Muscle layer of duodenum (tissue), 2 donors: ENCODE measurements around the gene CDX1.

Experiments
- H3K27ac ChIP-seq: one replicate; pipeline ENCODE4 v1.7.0; 2013; ENCODE audit warnings: mild to moderate bottlenecking, low read length
- H3K27me3 ChIP-seq: one replicate; pipeline ENCODE4 v1.7.0; 2013; ENCODE audit warnings: low read depth, mild to moderate bottlenecking, control low read depth, low read length
- H3K36me3 ChIP-seq, 2 donors: one replicate each; pipeline ENCODE4 v1.7.0; 2013; ENCODE audit warnings: low read length in 2 of 2, control low read depth in 1 of 2, mild to moderate bottlenecking in 1 of 2; ENCODE audit not compliant: insufficient read depth in 2 of 2, control insufficient read depth in 1 of 2
- H3K4me1 ChIP-seq, 2 donors: one replicate each; pipeline ENCODE4 v1.7.0; 2013; ENCODE audit warnings: low read length in 2 of 2, mild to moderate bottlenecking in 2 of 2, control low read depth in 1 of 2, moderate library complexity in 1 of 2; ENCODE audit not compliant: insufficient read depth in 2 of 2, control insufficient read depth in 1 of 2
- H3K4me3 ChIP-seq, 2 donors: one replicate each; pipeline ENCODE4 v1.7.0; 2013; ENCODE audit warnings: low read length in 2 of 2, low read depth in 1 of 2, mild to moderate bottlenecking in 1 of 2
- H3K9me3 ChIP-seq, 2 donors: one replicate each; pipeline ENCODE4 v1.7.0; 2013; ENCODE audit warnings: low read length in 2 of 2, control low read depth in 1 of 2, mild to moderate bottlenecking in 1 of 2; ENCODE audit not compliant: control insufficient read depth in 1 of 2
- donor health status: healthy.

Gene CDX1

GRCh38 chr5:150141544-150142184, 24.9 kb upstream of the CDX1 start:
- peaks cover 16 to 69% of the 10 kb centered on the region in 2 donors for H3K4me1 ChIP-seq
- H3K4me3 ChIP-seq = no peak overlapping the region
- H3K36me3 ChIP-seq = peaks cover 0 to 3% of the 10 kb centered on the region in 2 donors
- peak overlapping the region; percentile 76 for H3K27ac ChIP-seq
- no peaks in the 10 kb centered on the region for H3K27me3 ChIP-seq
- no peaks in the 10 kb centered on the region for H3K9me3 ChIP-seq

GRCh38 chr5:150142185-150142958, 24.2 kb upstream of the CDX1 start:
- Histone ChIP-seq H3K36me3 (peaks cover 0 to 3% of the 10 kb centered on the region in 2 donors), H3K4me3 (no peak overlapping the region), H3K27ac (peak overlapping the region; percentile 76), H3K9me3 (no peaks in the 10 kb centered on the region), H3K27me3 (no peaks in the 10 kb centered on the region), H3K4me1 (peaks cover 16 to 73% of the 10 kb centered on the region in 2 donors)

- H3K9me3 ChIP-seq = no peaks in the 10 kb centered on the region
- H3K27ac ChIP-seq = peak overlapping the region; percentile 76
- H3K36me3 ChIP-seq = peaks cover 0 to 3% of the 10 kb centered on the region in 2 donors
- H3K27me3 ChIP-seq = no peaks in the 10 kb centered on the region
- H3K4me3 ChIP-seq = peak overlapping the region in 1 of 2 donors; percentile 17
- peaks cover 16 to 70% of the 10 kb centered on the region in 2 donors for H3K4me1 ChIP-seq
Observed at GRCh38 chr5:150142959-150143349, 23.6 kb upstream of the CDX1 start.

- peaks cover 13 to 70% of the 10 kb centered on the region in 2 donors for H3K4me1 ChIP-seq
- peak overlapping the region in 1 of 2 donors; percentile 17 for H3K4me3 ChIP-seq
- peaks cover 0 to 3% of the 10 kb centered on the region in 2 donors for H3K36me3 ChIP-seq
- peak overlapping the region; percentile 76 for H3K27ac ChIP-seq
- H3K27me3 ChIP-seq = no peaks in the 10 kb centered on the region
- H3K9me3 ChIP-seq = no peaks in the 10 kb centered on the region
Observed at GRCh38 chr5:150143350-150144245, 23.0 kb upstream of the CDX1 start.

- Histone ChIP-seq H3K27me3 (no peaks in the 10 kb centered on the region), H3K4me3 (peak overlapping the region in 1 of 2 donors; percentile 17), H3K36me3 (peaks cover 0 to 3% of the 10 kb centered on the region in 2 donors), H3K4me1 (peaks cover 8 to 62% of the 10 kb centered on the region in 2 donors), H3K9me3 (no peaks in the 10 kb centered on the region), H3K27ac (peak overlapping the region; percentile 76)
Observed at GRCh38 chr5:150144246-150144801, 22.3 kb upstream of the CDX1 start.

- Histone ChIP-seq H3K36me3 (peaks cover 0 to 3% of the 10 kb centered on the region in 2 donors), H3K27ac (no peak overlapping the region), H3K4me3 (no peak overlapping the region), H3K27me3 (no peaks in the 10 kb centered on the region), H3K4me1 (peaks cover 6 to 64% of the 10 kb centered on the region in 2 donors), H3K9me3 (no peaks in the 10 kb centered on the region)
Observed at GRCh38 chr5:150144879-150145278, 21.7 kb upstream of the CDX1 start.

GRCh38 chr5:150146235-150146634, 20.3 kb upstream of the CDX1 start:
- no peak overlapping the region for H3K4me3 ChIP-seq
- H3K4me1 ChIP-seq = peaks cover 6 to 57% of the 10 kb centered on the region in 2 donors
- H3K27ac ChIP-seq = peak overlapping the region; percentile 13
- H3K9me3 ChIP-seq = no peaks in the 10 kb centered on the region
- H3K36me3 ChIP-seq = peaks cover 0 to 3% of the 10 kb centered on the region in 2 donors
- H3K27me3 ChIP-seq = no peaks in the 10 kb centered on the region

GRCh38 chr5:150146862-150147601, 19.5 kb upstream of the CDX1 start:
- no peak overlapping the region for H3K4me3 ChIP-seq
- H3K36me3 ChIP-seq = peaks cover 0 to 3% of the 10 kb centered on the region in 2 donors
- no peaks in the 10 kb centered on the region for H3K9me3 ChIP-seq
- no peaks in the 10 kb centered on the region for H3K27me3 ChIP-seq
- no peak overlapping the region for H3K27ac ChIP-seq
- peaks cover 5 to 51% of the 10 kb centered on the region in 2 donors for H3K4me1 ChIP-seq

GRCh38 chr5:150147670-150148069, 18.9 kb upstream of the CDX1 start:
- H3K36me3 ChIP-seq = peaks cover 0 to 3% of the 10 kb centered on the region in 2 donors
- H3K27ac ChIP-seq = no peak overlapping the region
- no peak overlapping the region for H3K4me3 ChIP-seq
- no peaks in the 10 kb centered on the region for H3K27me3 ChIP-seq
- no peaks in the 10 kb centered on the region for H3K9me3 ChIP-seq
- H3K4me1 ChIP-seq = peaks cover 0 to 50% of the 10 kb centered on the region in 2 donors

- peak overlapping the region; percentile 37 for H3K27ac ChIP-seq
- no peak overlapping the region for H3K4me3 ChIP-seq
- no peaks in the 10 kb centered on the region for H3K27me3 ChIP-seq
- no peaks in the 10 kb centered on the region for H3K36me3 ChIP-seq
- H3K9me3 ChIP-seq = no peaks in the 10 kb centered on the region
- H3K4me1 ChIP-seq = peaks cover 0 to 47% of the 10 kb centered on the region in 2 donors
Observed at GRCh38 chr5:150148117-150148927, 18.3 kb upstream of the CDX1 start.
